Activated T-cell treated with anti-CD3 and anti-CD28 coated beads for 24 hours (primary cell): ENCODE measurements around the gene TMEM115.

Source experiments
- DNase-seq: peaks from one replicate; pipeline ENCODE4 v3.0.0-alpha.2; 2020; ENCODE audit warnings: low read depth

The TMEM115 gene

DNA sequence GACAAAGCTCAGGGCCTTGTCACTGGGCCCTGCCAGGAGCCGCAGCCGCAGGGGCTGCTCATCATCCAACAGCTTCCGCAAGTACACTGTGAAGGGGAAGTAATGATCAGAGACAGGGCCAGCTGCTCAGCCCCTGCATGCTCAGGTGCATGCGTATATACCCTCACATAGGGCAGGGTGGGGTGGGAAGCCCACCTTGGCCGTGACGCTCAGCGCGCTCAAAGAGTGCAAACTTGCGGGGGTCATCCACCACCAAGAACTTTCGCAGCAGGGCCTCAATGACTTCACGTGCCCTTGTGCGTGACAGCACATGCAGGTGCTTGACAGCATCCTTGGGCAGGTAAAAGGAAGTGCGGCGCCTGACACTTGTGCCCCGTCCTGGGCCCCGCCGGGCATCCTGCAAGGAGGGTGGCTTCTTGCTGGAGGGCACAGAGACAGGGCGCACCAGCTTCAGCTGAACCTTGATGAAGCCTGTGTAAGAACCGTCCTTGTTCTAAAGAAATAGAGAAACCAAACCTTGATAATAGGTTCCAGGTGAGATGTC is 27.9 kb downstream of the TMEM115 start:
- DNase-seq, result no peak

DNA sequence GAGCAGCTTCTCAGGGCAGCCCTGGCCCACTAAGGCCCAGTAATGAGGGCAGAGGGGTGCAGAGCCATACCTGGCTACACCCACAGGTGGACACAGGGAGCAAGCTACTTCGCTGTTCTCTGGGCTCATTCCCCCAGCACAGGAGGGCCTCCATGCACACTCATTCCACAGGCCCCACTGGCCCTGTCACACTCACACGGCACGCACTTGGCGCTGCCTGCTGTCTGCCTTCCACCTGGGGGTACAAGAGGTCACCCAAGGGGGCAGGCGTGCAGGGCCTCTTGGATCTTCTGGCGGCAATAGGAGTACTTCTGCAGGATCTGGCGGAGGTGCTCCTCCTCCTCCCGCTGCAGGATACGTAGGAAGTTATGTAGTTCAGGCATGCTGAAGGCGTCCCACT is 29.0 kb downstream of the TMEM115 start:
- no peak for DNase-seq

DNA sequence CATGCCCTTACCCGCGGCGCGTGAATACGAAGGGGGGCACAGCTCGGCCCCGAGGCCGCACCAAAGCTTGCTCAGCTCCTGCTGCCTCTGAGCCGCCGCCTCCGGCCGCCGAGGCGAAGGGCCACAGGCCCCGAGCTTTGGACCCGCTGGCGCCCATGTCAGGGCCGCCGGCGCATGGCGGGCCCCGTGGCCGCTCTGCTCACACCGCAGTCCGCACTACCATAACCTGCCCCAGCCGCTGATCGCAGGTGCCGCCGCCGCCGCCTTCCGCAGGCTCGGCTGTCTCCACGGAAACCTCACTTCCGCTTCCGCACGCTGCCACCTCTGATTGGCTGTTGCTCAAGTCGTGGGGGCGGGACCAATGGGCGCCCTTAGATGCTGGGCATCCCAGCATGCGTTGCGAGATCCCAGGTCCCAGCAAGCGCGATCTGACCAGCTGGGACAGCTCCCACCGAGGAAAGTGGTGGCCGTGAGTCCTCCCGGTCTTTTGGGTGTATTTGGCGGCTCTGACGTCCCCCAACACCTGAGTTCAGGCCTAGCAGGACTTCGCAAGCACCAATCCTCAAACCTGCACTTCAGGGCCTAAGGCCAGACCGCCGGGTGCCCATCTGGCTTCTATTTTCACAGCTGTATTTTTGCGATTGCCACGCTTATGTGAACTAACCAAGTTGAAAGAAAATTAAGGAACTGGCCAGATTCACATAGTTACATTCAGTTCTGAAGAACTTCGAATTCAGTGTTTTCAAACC is 31.2 kb downstream of the TMEM115 start, which contains the start of gene TUSC2:
Gene TUSC2 (minus strand): TSS at position 281 of the 749 bp plus-strand sequence. CDS start 124 bp downstream, at position 157.
- peak; percentile 92 for DNase-seq

DNA sequence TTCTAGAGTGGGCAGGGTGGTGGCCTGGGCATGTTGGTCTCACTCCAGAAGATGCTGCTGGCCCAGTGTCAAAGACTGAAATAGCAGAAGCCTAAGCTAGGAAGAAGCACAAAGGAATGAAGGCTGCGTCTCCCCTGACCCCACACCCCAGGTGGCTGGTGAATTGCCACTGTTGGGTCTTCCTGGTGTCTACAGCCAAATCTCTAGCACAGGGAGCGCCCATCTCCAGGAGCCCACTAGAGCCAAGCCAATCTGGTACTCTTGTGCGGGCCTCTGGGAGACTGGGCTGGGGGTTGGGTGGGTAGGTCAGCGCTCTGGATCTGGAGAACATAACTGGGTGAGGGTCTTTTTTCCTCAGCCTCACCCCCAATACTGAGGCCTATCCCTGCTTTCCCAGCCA is 32.2 kb downstream of the TMEM115 start:
- no peak for DNase-seq

DNA sequence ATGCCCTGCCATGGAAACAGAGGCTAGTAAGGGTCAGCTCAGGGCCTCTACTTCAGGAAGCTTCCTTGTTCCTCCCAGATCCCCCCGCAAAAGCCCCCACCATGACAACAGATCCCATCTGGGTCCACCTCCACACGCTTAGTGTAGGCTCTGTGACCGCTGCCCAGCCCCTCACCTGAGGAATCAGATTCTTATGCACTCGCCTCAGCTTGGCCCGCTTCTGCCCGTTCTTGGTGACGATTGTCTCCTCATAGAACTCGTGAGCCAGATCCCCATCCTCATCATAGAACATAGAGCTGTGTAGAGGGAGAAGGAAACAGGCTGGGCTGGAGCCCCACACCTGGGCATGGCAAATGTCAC is 33.2 kb downstream of the TMEM115 start:
- DNase-seq, result no peak

DNA sequence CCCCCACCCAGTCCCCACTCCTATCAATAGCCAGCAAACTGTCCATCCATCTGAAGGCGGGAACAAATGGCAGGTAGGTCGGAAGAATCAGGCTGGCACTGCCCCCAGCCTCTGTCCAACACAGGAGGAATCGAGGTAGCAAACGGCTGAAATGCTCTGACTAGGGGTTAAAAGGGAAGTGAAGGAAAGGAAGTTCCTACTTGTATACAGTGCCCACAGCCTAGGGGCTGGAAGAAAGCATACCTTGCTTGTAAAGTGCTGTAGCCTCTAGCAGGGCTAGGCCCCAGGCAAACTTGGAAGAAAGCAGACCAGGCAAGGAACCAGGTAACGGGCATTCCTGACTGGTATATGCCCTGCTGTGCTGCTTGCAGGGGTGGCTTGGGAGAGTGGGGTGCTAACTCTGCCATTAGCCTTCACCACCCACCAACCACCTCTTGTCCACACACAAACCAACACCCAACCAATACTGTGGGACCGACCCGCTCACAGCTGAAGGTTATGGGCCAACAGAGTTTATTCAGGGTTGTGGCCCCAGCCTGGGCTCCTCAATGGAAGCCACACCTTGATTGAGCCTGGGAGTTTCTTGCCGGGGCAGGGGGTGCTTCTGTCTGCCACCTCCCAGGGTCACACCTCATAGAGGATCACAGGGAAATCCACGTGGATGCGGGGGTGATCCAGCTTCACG is 33.7 kb downstream of the TMEM115 start:
- DNase-seq, result no peak

DNA sequence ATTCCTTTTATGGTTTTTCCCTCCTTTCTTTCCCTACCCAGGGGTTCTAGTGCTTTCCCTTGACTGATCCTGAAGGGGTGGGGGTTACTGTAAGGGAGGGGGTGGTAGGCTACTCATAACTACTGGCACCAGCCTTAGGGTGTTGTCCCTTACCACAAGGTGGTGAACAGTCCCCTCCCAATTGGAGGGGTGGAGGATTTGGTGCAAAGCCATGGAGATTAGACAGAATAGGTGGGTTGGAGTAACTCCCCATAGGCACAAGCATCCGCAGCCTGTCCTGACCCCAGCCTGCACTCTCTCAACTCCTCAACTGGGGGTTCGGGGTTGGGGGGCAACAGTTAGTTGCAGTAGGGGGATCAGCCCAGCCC is 34.2 kb downstream of the TMEM115 start:
- no peak for DNase-seq

DNA sequence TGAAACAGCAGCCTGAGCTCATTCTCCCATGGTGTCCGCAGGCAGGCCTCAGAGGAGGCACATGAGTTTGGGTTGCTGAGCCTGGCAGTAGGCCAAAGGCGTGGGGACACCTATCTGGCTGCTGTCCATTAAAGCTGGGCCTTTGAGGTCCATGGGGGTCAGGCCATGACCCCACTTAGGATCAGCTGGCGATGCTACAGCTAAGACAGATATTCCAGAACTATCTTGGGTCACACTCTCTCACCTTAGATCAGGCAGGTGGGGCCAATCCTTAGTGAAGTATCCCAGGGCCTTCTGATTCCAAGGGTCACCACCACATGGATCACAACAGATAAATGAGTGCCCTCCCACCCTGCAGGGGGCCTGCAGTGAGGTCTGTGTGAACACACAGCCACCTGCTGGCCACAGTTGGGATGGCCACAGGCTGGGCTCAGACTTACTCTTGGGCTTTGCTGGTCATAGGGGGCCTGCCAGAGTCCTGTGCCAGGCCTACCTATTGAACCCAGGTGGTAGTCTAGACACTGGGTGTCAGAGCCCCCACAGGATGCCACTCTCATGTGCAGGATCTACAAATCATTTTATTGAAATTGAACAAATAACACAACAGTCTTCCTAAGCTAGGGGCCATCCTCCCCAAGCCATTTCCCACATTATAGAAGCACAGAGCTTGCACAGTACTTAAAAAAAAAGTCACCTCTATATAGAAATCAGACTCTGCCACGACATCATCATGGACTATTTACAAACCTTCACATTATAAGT is 34.8 kb downstream of the TMEM115 start:
- DNase-seq, result peak; percentile 39

DNA sequence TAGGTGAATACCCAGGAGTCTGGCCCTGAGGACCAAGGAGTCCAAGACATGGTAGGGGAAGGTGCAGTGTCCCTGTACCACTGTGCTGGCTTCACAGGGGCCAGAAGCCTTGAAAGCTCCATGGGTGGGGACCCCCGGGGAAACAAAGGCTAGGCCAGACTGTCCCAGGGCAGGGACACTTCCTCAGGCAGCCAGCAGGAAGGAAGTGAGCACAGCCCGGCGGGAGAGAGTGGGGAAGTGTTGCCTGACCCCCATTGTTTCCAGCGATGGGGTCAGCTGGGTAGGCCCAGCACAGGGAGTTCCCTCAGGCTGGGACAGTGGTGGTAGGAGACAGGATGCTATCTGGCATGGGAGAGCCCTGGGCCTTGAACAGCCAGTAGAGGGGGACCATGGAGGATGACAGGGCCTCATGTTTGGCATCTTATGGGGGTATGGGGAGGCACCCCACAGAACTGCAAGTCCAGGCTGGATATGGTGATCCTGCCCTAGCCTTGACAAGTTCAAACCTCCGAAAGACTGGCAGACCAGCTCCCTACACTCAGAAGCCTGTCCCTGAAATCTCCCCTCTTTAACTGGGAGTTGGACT is 35.6 kb downstream of the TMEM115 start:
- DNase-seq, result no peak

DNA sequence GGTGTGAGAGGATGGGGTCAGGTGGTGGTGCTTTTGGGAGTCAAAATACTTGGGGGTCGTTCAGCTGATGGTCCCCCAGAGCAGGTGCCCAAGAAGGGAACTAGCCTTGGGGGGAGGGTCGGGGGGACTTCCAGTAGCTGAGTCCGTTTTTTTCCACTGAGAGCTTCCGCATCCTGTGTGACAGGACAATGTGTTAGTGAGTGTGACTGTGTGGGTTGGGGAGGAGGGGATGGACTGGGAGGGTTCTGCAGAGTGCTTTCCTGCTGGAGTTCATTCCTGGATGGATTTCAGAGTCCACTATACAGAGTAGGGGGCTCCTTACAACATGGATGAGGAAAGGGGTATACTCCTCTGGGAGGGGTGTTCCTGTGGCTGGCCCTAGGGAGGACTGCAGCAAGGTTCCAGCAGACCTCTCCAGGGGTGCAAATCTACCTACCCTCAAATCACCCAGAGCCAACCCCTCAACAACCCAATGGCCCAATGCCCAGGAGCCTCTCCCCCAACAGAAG is 36.2 kb downstream of the TMEM115 start:
- no peak for DNase-seq

DNA sequence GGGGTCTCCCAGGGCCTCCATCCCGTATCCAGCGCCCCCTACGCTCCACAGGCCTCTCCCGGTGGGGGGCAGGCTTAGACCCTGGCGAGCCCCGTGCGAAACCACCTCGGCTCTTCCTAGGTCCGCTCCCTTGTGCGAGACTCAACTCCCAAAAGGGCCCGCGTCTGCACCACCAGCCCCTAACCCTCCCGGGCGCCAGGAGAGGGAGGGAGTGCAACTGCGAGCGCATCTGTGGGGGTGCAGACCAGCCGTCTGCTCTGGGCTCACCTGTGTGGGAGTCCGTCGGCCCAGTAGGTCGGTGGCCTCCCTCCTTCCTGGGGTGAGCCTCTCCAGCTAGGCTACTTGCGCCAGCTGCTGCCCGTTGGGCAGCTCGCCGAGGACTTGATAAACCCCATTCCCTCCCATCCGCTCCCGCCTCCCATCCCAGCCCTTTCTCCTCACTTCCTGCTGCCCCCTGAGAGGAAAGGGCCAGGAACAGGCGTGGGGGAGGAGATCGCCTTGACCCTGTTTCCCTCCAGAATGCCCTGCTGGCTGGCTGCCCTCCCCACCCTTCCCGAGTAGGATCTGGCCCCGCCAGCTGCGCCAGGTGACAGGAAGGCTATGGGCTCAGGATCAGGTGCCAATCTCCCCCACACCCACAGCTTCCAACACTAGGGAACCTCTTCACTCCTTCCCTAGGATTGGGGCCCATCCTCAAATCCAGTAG is 36.8 kb downstream of the TMEM115 start, which contains the start of gene HYAL2:
Gene HYAL2 (minus strand): TSS at position 360 of the 706 bp plus-strand sequence. CDS start 2,256 bp downstream, outside the sequence.
- no peak for DNase-seq

DNA sequence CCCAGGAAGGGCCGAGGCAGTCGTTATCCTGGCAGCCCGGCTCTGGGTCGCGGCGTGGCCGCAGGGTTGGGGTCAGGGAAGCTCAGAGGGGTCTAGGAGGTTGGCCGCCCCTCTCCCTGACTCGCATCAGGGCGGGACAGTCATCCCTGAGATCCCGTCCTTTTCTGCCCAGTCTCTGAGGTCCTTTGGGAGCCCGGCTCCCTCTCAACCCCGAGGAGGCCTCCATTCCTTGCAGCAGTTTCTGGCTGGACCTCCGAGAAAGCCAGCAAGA is 37.3 kb downstream of the TMEM115 start:
- no peak for DNase-seq

DNA sequence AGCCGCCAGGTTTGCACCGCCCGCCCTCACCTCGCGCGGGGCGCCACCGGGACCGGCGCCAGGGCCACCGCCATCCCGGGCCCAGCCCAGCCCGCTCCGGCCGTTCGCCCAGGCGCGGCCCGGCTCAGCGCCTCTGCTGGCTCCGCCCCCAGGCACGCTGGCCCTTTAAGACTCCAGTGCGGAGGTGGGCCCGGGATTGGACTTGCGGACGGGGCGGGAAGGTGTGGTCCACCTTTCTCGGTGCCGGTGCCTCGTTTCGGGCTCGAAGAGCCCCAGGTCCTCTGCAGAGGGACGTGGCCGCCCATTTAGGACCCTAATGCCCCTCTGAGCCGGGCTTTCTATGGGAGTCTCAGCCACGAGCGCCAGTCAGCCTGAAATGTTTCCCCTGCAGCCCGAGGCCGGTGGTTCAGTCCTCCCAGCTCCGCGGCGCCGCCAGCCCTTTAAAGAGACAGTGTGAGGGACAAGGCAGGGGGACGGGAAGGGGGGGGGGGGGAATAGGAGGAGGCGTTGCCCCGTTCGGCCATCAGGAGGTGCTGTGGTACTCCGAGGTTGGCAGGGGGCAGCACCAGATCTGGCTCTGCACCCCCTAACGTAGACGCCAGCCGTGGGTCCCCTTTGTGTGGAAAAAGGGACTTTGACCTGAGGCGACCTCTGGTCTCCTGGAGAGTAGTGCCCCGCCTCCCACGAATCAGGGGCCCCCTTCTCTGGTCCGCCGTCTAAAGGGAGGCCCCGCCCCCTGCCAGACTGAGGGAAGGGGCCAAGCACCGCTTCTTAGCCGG is 37.8 kb downstream of the TMEM115 start:
- peak; percentile 76 for DNase-seq

DNA sequence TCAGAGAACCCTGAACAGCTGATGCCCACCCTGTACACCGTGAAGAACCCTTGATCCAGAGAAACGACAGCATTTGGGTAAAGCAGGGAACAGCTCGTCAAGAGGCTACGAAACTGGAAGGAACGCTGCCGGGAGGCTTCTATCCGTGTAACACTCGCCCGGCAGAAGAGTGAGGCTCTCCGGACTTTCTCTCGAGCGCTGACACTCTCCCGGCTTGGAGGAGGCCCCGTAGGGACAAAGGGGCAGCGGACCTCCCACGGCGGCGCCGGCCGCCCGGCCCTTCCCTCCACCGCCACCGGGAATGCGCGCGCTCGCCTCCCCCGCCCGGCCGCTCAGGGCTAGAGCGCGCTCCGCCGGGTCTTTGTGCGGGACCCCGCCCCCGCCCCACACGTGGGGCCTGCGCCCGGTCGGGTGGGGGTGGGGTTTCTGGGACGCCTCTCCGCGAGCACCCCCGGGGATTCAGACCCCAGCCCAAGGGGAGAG is 38.4 kb downstream of the TMEM115 start:
- peak; percentile 54 for DNase-seq

DNA sequence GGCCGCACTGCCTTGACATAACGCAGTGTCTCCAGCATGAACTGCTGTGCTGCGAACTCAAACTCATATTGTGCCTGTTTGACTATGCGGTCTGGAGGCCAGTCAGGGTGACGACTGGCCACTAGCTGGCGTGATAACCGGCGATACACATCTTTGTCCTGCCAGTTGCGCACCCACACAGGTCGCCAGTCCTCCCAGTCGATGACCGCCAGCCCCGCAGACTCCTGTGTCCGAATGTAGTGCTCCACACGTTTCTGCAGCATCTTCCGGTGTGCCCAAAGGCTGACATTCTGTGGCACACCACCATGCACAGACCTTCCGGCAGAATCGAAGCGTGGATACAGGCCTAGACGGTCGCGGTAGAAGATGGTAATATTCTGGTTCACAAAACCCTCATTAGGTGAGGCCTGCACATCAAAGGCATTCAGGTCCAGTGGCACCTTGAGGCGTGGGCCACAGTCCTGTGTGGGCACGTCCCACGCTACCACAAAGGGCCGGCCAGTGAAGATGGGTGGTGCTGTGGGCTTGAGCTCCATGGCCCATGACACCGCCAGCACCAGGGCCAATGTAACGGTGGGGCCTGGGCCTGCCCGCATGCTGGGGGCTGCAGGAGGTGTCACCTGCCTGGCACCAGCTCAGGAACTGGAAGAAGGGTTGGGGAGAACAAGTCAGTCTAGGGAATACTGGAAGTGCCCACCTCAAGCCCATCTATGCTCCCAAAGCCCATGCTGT is 39.3 kb downstream of the TMEM115 start:
- no peak for DNase-seq

DNA sequence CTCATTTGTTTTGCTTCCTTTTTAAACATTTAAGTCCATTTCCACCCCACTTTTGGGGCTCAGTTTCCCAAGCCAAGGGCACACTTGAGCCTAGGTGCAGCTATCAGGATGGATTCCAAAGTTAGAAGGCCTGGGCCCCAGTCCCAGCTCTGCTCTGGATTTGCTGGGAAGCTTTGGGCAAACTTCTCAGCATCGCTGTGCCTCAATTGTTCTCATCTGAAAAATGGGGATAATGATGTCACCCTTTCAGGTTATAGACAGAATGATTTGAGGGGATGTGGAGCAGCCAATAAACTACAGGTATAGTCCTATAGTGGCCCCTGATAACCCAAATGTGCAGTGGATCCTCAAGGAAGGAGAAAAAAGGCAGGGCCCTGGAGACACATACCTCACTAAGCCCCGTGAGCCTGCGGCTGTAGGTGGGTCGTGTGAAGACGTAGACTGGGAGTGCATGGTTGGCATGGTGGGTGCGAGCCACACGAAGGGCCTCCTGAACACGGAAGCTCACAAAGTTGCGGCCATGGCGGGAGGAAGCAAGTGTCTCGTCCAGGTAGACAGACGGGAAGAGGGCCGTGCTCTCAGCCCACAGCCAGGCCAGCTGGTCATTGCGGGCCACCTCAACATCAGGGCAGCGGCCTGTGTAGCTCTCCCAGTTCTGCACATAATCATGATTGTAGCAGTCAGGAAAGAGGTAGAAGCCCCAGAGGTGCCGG is 40.0 kb downstream of the TMEM115 start:
- DNase-seq, result no peak

DNA sequence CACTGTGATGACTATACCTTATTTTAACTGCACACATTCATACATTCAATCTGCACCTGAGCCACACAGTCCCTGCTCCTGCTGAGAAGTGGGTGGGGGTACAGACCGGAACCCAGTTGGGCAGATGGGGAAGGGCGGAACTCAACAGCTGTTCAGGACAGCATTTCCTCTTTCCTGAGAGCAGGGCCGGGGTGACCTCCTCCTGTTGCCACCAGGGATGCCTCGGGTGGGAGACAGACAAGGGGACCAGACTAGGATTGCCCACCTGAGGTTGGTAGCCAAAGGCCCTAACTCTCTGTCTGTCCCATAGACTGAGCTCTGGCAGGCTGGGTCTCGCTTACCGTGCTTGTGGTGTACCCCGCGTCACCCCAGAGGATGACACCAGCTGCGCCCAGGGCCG is 40.7 kb downstream of the TMEM115 start:
- DNase-seq, result no peak

DNA sequence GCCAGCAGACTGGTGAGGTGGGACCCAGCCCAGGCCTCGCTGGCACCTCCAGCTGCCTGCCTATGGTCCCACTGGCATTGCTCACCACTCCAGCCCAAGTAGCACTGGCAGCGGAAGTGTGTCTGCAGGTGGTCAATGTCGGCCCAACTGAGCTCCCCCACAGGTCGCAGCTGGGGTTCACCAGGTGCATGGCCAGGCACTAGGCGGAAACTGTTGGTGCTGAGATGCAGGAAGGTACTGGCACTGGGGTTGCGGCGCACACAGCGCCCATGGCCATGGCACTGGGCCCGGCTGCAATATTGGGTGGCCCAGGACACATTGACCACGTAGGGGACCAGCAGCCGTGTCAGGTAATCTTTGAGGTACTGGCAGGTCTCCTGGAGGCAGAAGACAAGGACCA is 41.2 kb downstream of the TMEM115 start:
- DNase-seq, result no peak

DNA sequence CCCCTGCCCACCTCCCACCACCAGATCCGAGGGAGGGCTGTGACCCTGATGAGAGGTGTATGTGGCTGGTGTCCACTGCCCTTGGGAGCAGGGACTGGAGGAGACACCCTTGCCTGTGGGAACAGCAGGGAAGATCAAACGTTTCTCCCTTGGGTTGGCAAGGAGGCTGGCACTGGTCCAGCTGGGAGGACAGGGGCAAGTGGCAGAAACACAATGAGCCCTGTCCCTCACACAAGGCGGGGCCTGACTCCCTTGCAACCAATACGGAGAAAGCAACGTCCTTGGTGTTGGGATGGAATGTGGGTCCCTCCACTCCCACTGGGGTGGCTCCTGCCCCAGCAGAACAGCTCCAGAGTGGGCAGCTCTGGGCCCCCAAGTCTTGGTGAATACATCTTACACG is 42.0 kb downstream of the TMEM115 start:
- no peak for DNase-seq
